Tibial artery (tissue), 4 donors: ENCODE results near the gene CCDC24.

Experiments used
- DNase-seq, 2 donors: peaks; one replicate each; pipeline ENCODE4 v3.0.0-alpha.2; 2019
- H3K27ac ChIP-seq, 2 donors: fragments of 200-600 bp; sonication (generic) in 1 of 2; 1 replicate in 1 of 2; 2 replicates in 1 of 2; pipeline ENCODE4 v1.5.1; 2018 to 2019; ENCODE audit warnings: mild to moderate bottlenecking in 1 of 2
- H3K27me3 ChIP-seq, 2 donors: fragments of 200-600 bp; sonication (generic) in 1 of 2; one replicate each; pipeline versions ENCODE4 v1.5.1 to v1.6.0; 2016 to 2019
- H3K36me3 ChIP-seq, 3 donors: fragments of 200-600 bp; sonication (generic) in 2 of 3; one replicate each; pipeline ENCODE4 v1.5.1; 2016 to 2019; ENCODE audit warnings: mild to moderate bottlenecking in 2 of 3
- H3K4me1 ChIP-seq, 4 donors: fragments of 200-600 bp; sonication (generic) in 2 of 4; 1 replicate in 3 of 4; 2 replicates in 1 of 4; pipeline ENCODE4 v1.5.1; 2016 to 2019
- H3K4me3 ChIP-seq, 2 donors: fragments of 200-600 bp; sonication (generic) in 1 of 2; 1 replicate in 1 of 2; 2 replicates in 1 of 2; pipeline ENCODE4 v1.5.1; 2018 to 2019; ENCODE audit warnings: mild to moderate bottlenecking in 2 of 2
- H3K9me3 ChIP-seq, 3 donors: fragments of 200-600 bp; sonication (generic) in 1 of 3; one replicate each; pipeline ENCODE4 v1.5.1; 2016 to 2019
- CTCF ChIP-seq, 2 experiments: fragments of 200-600 bp in 1 of 2; fragments of 450-650 bp in 1 of 2; IDR thresholded peaks; one replicate each; pipeline ENCODE4 v1.5.1; 2017 to 2019; ENCODE audit warnings: antibody characterized with exemption in 2 of 2, mild to moderate bottlenecking in 1 of 2, moderate library complexity in 1 of 2
- intact Hi-C: fragments of 100-400 bp; cut with DNase I; formaldehyde crosslinking; loops from one replicate; pipeline ENCODE4 v1.15.0; 2023; ENCODE audit warnings: low total_unique reads

Gene CCDC24

DNA sequence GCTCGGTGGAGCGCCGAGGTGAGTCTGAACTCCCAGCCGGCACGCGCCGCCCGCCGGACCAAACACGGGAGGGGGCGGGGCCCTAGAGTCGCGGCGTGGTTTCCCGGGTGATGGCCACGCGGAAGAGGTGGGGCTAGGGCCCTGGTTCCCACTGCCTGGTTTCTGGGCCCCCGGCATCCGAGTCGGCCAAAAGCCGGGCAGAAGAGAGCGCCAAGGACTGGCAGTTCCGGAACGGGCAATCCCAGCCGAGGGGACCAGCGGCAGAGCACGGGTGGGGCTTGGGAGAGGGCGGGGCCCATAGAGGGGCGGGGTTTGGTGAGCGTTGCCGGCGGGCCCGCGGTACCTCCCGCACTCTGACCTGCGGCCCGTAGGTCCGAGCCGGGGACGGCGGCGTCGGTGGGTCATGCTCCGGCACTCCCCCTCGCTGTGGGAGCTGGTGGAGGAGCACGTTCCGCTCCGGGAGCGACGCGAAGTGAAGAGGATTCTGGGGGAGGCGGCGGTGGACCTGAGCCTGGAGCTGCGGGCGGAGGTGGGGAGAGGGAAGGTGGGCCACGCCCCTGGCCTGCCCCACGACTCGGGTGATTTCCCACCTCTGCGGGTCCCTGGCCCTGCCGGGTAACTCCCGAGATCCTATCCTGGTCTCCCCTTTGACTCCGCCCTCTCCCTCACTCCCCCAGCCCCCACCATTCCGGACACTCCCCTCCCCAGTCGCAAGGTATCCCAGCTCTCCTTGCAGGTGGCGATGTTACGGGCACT is at the start of gene CCDC24:
CCDC24 (plus strand) TSS at position 124 of the 756 bp plus-strand sequence; CDS start at position 404, 280 bp downstream.
- Histone ChIP-seq H3K9me3 (no peaks in the 10 kb centered on the region), H3K27me3 (no peaks in the 10 kb centered on the region), H3K4me1 (peaks cover 7 to 22% (median 13%) of the 10 kb centered on the region in 4 donors), H3K4me3 (peak within 1 kb of the TSS; percentile 64 to 66), H3K27ac (peak within 1 kb of the TSS; percentile 69 to 79), H3K36me3 (no peaks in the 10 kb centered on the region)
- intact Hi-C loops, result no loop called here
- TF ChIP-seq CTCF (IDR thresholded peaks at IDR 0.05), result no peak
- DNase-seq, result peak; percentile 86 to 95

DNA sequence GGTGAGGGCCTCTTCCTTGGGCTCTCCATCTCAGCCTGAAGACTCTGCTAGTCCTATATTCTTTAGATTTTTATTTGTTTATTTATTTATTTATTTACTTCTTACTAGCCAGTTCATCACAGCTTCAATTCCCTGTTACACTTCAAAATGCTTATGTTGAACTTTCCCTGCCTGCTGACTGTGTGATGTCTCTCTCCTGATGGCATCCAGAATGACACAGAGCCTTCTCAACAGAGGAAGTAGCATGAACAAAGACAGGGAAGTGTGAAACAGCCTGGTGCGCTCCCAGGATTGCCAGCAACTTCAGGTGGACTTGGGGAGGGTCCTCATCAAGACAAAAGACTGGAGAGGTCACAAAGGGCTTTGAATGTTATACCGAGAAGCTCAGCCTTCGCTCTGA is 49.0 kb upstream of the CCDC24 start:
- Histone ChIP-seq H3K27ac (no peak overlapping the region), H3K9me3 (no peaks in the 10 kb centered on the region), H3K27me3 (no peaks in the 10 kb centered on the region), H3K36me3 (no peaks in the 10 kb centered on the region), H3K4me1 (peaks cover 0 to 24% (median 13%) of the 10 kb centered on the region in 4 donors), H3K4me3 (no peak overlapping the region)
- intact Hi-C loops, result loop anchor here (10.0 kb wide), 1 partner anchor 92 kb away; the partner anchor contains the start of gene SLC6A9
- DNase-seq, result no peak
- no peak for TF ChIP-seq CTCF (IDR thresholded peaks at IDR 0.05)

- Histone ChIP-seq H3K27ac (no peak overlapping the region), H3K4me3 (no peak overlapping the region), H3K9me3 (no peaks in the 10 kb centered on the region), H3K36me3 (peaks cover 0 to 6% (median 4%) of the 10 kb centered on the region in 3 donors), H3K4me1 (peaks cover 0 to 42% (median 29%) of the 10 kb centered on the region in 4 donors), H3K27me3 (no peaks in the 10 kb centered on the region)
- intact Hi-C loops, result loop anchor here (10.0 kb wide), 1 partner anchor 90 kb away; the partner anchor contains the start of gene SLC6A9
- DNase-seq, result peak in 1 of 2 donors; percentile 58
- TF ChIP-seq CTCF (IDR thresholded peaks at IDR 0.05), result no peak
Observed at GRCh38 chr1:43944860-43945259, 46.5 kb upstream of the CCDC24 start.

DNA sequence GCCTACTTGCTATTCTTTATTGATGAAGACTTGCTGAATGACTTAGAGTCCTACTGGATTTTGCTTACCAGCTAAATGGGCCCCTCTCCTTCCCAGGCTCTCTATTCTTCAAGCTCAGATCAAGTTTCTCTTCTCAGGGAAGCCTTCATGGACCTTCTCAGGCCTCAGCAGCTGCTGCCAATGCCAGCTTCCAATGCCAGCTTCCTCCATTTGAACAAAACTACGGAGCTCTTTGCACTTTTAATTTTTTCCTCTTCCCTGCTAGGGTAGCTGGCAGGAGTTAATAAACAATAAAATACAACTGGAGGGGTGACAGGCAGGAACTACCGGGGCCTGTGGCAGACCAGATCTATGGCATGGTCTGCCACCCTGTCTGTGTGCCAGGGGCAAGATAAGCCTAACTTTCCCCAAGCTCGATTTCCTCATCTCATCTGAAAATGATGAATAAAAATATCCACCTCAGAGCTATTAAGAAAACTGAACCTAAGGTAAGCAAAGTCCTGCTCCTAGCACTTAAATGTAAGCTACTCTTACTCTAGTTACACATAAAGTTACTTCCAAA is 45.6 kb upstream of the CCDC24 start:
- DNase-seq, result no peak
- H3K4me1 ChIP-seq, result peaks cover 0 to 42% (median 29%) of the 10 kb centered on the region in 4 donors
- intact Hi-C loops, result loop anchor here (2.0 to 10.0 kb wide), 2 partner anchors 29 to 89 kb away; partner anchors contain the start of genes ATP6V0B and SLC6A9

More for the DNA sequence above, 45.6 kb upstream of the CCDC24 start:
- Histone ChIP-seq H3K36me3 (peaks cover 0 to 13% (median 6%) of the 10 kb centered on the region in 3 donors), H3K9me3 (no peaks in the 10 kb centered on the region), H3K27ac (peak overlapping the region; percentile 89 to 94), H3K27me3 (no peaks in the 10 kb centered on the region), H3K4me3 (peak overlapping the region; percentile 73 to 74)
- no peak for TF ChIP-seq CTCF (IDR thresholded peaks at IDR 0.05)
